GM19025 (cell line): ENCODE results near the gene RBM28.

Source experiments
- ATAC-seq: cut with Tn5 transposase; IDR thresholded peaks from one replicate; pipeline ENCODE4 v1.9.1; 2021; ENCODE audit warnings: mild to moderate bottlenecking, low read depth, moderate library complexity; ENCODE audit not compliant: unreplicated experiment

Gene RBM28

DNA sequence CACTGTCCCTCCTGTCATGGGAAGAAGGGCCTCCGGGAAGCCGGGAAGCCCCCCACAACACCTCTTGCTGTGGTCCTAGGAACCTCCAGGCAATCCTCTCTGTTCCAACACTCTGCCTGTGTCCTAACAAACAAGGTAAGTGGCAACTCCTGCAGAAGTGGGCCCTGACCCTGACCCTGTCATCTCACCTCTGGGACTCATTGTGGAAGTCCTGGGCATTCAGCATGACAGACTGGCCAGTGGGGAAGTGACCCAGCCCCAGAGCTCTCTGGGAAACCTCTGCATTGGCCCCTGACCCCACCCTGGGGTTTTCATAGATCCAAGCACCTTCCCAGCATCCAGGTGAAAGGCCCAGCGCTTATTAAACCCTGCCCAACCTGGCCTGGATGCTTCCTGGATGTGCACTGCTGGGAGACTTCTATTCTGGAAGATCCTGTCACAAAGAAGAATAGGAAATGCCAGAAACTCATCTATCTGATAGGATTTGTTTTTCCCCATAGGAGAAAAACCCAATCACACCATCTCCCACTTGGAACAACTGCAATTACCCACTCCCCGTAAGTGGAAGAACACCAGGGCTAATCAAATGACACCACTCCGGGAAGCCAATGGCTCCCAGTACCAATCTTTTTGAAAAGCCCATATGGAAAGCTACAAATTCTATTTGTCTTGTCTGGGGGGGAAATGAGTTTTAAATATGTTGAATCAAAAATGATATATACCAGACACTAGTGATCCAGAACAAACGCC, 78.4 kb downstream of the RBM28 start:
- no peak for ATAC-seq

DNA sequence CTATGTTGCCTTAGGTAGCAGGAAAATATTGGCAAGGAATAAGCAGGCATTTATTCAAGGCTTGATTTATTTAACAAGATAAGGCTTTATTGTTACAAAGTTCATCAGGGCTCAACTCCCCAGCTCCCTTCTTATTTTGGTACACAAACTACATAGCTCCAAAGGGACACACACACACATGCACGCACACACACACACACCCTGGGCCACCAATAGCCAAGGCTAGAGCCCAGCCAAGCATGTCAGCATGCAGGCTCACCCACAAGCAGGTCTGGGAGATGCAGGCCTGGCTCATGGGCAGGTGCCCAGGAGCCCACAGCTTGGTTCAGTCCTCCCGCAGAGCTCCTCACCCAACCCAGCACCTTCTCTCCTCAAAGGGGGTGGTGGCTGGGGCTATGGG, 79.2 kb downstream of the RBM28 start:
- ATAC-seq, result no peak

DNA sequence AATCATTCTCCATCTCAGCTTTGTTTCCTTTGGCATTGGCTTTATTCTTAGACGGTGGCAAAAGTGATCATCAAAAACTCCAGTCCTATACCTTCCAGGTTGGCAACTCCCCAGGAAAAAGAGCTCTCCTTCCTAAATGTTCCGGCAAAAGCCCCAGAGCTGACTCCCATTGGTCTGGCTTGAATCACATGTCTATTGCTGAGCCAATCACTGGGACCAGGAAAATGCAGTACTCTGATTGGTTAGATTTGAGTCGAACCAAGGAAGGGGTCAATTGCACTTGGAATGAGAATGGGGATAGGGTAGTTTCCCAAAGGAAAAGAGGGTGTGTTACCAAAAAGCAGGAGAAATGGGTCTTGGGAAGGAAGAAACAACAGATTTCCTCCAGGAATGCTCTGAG, 80.3 kb downstream of the RBM28 start:
- no peak for ATAC-seq

DNA sequence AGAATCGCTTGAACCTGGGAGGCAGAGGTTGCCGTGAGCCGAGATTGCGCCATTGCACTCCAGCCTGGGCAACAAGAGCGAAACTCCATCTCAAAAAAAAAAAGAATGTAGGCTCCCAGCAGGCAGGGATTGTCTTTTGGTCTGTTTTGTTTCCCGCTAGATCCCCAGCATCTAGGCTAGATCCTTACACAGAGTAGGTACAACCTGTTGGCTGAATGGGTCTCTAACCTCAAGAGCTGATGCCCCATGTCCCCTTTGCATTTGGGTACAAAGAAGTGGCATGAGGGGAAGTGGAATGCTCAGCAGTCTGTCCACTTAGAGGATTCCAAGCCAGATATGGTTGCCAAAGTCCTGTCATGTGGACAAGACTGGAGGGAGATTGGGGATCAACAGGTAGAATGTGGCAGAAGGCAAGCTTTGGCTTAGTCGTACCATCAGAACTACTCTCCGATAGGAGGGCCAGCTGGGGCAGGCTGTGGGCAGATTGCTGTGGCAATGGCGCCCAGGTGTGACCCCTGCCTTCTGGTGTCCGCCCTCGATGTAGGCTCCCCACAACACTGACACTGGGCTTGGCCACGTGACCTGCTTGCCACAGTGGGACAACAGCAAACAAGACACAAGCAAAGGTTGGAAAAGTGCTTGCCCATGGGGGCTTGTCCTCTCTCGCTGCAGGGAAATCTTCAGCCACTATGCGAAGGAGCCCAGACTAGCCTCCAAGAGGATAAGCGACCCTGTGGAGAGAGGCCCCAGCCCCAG, 81.3 kb downstream of the RBM28 start:
- no peak for ATAC-seq

DNA sequence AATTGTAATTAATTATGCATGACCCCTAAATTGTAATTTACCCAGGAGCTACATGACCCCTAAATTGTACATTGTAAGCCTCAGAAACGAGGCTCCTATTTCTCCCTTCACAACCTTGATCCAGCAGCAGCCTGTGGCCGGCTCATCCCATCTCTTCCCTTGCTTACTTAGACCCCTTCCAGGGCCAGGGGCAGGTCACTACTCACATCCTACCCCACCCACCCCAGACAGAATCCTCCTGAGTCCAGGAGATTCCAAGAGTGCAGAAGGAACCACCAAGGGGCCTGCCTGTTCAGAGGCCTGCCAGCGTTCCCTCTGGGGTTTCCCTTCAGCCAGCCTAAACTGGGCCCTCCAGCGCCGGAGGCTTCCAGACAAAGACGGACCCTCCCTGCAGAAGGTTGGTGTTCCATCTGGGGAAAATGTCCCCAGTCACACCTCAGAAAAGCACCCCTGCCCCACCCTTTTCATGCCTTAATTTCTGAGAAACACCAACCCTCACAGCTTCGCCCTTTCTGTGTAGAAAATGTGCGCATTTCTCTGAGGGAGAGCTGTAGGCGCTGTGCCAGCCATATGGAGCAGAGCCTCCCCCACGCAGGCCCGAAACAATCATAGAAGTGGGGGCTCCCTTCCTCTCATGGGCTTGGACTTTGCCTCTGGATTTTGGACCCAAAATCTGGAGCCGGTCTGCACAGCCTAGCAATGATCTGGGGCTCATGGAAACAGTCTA, 83.5 kb downstream of the RBM28 start:
- ATAC-seq, result no peak

DNA sequence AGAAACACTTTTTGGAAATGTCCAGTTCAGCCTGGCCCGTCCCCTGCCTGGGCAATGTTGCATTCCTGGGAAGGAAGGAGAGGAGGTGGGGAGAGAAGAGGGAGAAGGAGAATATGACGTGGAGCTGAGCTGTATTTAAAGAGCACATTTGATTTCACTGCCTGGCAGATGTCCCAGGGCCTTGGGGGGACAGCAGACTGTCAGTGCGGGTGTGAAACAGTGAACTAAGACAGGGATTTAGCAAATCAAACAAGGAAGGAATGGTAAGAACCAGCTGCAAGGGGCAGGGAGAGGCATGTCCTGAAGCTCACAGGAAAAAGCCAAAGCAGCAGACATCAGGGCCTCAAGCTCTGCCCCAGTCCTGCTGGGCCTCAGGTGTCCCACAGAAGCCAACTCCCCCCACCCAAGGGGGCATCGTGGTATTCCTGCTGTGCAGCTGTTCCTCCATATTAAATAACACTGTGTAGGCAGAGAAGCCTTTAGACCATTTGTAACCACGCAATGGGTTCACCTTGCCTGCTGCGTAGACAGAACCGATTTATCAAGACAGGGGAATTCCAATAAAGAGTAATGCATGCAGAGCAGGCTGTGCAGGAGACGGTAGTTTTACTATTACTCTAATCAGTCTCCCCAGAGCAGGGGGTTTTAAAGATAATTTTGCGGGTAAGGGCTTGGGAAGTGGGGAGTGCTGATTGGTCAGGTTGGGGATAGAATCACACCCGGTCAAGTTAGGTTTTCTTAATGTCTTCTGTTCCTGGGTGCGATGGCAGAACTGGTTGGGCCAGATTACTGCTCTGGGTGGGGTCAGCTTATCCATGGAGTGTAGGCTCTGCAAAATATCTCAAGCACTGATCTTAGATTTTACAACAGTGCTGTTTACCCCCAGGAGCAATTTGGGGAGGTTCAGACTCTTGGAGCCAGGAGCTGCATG, 84.3 kb downstream of the RBM28 start:
- ATAC-seq, result no peak

DNA sequence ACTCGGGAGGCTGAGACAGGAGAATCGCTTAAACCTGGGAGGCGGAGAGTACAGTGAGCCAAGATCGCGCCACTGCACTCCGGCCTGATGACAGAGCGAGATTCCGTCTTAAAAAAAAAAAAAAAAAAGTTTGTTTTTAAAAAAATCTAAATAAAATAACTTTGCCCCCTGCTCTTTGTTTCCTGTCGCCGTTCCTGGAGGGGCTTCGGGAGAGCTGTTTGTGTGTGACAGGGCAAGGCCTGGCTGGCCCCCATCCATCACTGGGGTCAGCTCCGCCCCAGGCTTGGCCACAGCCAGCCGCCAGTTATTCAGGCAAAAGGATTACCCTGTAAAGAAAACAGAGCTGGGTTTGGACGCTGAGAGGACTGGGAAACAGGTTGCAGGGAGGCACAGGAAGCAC, 86.2 kb downstream of the RBM28 start:
- ATAC-seq, result no peak

DNA sequence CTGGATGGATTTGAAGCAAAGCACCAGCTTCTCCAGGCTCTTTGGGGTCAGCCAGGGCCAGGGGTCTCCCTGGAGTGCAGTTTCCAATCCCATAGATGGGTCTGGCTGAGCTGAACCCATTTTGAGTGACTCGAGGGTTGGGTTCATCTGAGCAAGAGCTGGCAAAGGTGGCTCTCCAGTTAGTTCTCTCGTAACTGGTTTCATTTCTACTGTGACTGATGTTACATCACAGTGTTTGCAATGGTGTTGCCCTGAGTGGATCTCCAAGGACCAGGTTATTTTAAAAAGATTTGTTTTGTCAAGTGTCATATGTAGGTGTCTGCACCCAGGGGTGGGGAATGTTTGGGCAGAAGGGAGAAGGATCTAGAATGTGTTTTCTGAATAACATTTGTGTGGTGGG, 88.4 kb downstream of the RBM28 start:
- ATAC-seq, result no peak

DNA sequence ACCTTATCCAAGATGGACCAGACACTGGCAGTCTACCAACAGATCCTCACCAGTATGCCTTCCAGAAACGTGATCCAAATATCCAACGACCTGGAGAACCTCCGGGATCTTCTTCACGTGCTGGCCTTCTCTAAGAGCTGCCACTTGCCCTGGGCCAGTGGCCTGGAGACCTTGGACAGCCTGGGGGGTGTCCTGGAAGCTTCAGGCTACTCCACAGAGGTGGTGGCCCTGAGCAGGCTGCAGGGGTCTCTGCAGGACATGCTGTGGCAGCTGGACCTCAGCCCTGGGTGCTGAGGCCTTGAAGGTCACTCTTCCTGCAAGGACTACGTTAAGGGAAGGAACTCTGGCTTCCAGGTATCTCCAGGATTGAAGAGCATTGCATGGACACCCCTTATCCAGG, 89.2 kb downstream of the RBM28 start:
- ATAC-seq, result no peak

DNA sequence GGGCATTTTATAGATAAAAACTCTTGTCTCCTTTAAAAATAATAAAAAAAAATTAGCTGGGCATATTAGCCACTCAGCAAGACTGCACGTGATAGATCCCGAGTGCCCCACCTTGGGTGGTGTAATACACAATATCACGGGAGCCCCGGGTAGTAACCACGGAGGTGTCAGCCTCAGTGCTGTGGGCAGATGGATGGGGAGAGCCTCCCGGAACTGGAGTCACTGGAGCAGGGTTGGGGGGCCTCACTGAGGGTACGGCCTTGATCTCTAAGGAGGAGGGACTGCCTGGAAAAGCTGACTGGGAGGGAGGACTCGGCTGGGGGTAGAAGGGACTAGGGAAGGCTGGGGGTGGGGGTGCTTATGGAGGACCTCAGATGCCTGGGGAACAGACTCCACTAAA, 90.0 kb downstream of the RBM28 start:
- no peak for ATAC-seq

DNA sequence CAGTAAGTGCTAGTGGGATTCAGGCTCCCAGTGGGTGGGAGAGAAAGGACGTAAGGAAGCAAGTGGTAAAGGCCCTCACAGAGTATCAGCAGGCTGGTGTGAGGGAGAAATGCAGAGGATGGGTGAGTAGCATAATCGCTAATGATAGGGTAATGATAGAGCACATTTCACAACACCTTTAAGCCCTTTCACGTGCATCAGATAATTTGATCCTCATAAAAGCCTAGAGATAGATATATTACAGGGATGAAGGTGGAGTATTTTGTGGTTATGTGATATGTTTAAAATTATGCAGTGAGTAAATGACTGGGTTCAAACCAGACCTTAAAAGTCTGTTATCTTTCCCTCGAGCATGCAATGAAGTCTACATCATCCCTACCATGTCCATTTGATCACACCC, 92.4 kb downstream of the RBM28 start:
- no peak for ATAC-seq
